Ectodermal cell (in vitro differentiated cells): Measurements from ENCODE around the gene TIMD4.

ENCODE experiments used
- H3K27ac ChIP-seq: 2 replicates; pipeline ENCODE4 v1.7.0; 2013; ENCODE audit warnings: mild to moderate bottlenecking, low read depth, low read length; ENCODE audit not compliant: insufficient read depth, poor library complexity, severe bottlenecking
- H3K27me3 ChIP-seq: 2 replicates; pipeline ENCODE4 v1.7.0; 2013; ENCODE audit warnings: mild to moderate bottlenecking, low read length; ENCODE audit not compliant: insufficient read depth, control insufficient read depth, poor library complexity, severe bottlenecking
- H3K36me3 ChIP-seq: one replicate; pipeline ENCODE4 v1.7.0; 2013; ENCODE audit warnings: low read length; ENCODE audit not compliant: control insufficient read depth, insufficient read depth
- H3K4me1 ChIP-seq: one replicate; pipeline ENCODE4 v1.7.0; 2013; ENCODE audit warnings: low read length; ENCODE audit not compliant: control insufficient read depth, insufficient read depth
- H3K4me3 ChIP-seq: 2 replicates; pipeline ENCODE4 v1.7.0; 2013; ENCODE audit warnings: low read depth, low read length, control low read depth; ENCODE audit not compliant: insufficient read depth
- H3K9me3 ChIP-seq: 2 replicates; pipeline ENCODE4 v1.7.0; 2013; ENCODE audit warnings: mild to moderate bottlenecking, low read length, moderate library complexity; ENCODE audit not compliant: control insufficient read depth
- WGBS, 2 experiments: methylation state at CpG; one replicate each; pipeline ENCODE4 v1.1.7; 2013; ENCODE audit warnings: missing lambda C conversion rate in 2 of 2; 5-methylcytosine and 5-hydroxymethylcytosine counted together

The TIMD4 gene

DNA sequence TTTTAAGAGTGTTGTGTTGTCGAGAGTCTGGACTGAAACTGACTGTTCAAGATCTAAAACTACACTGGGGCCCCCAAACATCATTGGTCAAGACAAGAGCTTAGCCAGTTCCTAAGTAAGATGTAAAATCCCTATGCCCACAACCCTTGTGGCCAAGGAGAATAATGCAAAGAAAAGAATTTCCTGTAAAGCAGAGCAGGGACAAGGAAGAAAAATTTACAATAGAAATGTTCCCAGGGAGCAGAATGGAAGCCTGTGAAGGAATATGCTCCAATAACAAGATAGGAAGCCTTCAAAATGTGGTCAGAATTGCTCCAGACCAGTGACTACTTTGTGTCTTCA, 92.6 kb downstream of the TIMD4 start:
- Histone ChIP-seq H3K27me3 (no peaks in the 10 kb centered on the region), H3K27ac (no peak overlapping the region), H3K9me3 (no peaks in the 10 kb centered on the region), H3K4me3 (no peak overlapping the region), H3K4me1 (no peaks in the 10 kb centered on the region), H3K36me3 (no peaks in the 10 kb centered on the region)
- WGBS, 2 experiments = 93 to 96% methylated on average over 1 of the region's 1 CpG
